Loucy (cell line): ENCODE results near the gene SLC1A1.

Source experiments
- EZH2phosphoT487 ChIP-seq: fragments of 200-600 bp; IDR thresholded peaks from 2 replicates; pipeline ENCODE4 v1.6.1; 2018; ENCODE audit warnings: antibody characterized with exemption, mild to moderate bottlenecking, moderate library complexity, borderline replicate concordance
- TF ChIP-seq, protein P1 (sequence below): fragments of 200-600 bp; sonication (generic); conservative IDR thresholded peaks from 2 replicates; pipeline ENCODE4 v1.5.1; 2014; ENCODE audit warnings: mild to moderate bottlenecking, antibody characterized with exemption, low read length

DNA sequence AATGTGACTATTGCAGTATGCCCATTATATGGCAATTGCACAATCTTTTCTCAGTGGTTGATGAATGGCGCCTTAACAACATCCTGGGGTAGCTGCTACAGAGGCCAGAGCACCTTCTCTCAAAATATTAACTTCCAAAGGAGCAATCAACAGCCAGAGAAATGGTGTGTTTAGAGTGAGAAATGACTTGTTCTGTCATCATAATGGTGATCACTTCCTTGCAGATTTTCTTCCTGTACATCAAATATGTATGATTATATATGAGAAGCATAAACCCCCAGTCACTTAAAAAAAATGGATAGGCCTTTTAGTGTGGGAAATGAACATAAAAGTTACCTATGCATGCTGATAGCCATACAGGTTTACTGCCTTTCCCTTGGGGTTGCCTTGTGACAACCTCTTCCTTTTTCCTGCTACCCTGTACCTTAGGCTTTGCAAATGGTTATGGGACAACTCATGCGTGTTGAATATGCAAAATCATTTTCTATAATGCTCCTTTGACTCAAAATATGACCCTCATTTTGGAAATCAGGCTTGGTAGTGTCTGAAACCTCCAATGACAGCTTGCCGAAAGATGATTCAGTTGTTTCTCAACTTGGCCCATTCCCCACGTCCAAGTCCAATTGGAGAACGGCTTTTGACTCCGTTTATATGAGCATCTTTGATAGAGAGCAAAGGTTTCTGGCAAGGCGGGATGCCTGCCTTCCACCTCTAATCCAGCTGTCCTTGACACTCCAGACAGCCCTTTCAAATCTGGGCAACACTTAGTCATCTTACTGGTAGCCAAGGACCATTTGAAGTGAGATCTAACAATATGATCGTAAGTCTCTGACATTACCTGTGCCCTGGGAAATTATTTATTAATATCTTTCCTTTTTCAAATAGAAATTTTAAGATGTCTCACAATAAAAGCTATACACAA, 69.3 kb downstream of the SLC1A1 start:
- TF ChIP-seq, protein P1, sequence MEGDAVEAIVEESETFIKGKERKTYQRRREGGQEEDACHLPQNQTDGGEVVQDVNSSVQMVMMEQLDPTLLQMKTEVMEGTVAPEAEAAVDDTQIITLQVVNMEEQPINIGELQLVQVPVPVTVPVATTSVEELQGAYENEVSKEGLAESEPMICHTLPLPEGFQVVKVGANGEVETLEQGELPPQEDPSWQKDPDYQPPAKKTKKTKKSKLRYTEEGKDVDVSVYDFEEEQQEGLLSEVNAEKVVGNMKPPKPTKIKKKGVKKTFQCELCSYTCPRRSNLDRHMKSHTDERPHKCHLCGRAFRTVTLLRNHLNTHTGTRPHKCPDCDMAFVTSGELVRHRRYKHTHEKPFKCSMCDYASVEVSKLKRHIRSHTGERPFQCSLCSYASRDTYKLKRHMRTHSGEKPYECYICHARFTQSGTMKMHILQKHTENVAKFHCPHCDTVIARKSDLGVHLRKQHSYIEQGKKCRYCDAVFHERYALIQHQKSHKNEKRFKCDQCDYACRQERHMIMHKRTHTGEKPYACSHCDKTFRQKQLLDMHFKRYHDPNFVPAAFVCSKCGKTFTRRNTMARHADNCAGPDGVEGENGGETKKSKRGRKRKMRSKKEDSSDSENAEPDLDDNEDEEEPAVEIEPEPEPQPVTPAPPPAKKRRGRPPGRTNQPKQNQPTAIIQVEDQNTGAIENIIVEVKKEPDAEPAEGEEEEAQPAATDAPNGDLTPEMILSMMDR = no peak
- no peak for TF ChIP-seq EZH2phosphoT487
